ENCODE data around the gene PRRX2. TPM values are rescaled to one million over a fixed set of nuclear protein-coding genes. Genes with fewer than 3 reads are reported as not detected.
"Not testable (repeated sequence)": the region's sequence is repeated elsewhere in the genome, so short reads cannot be mapped to it uniquely, and the experiment has no call there.

Gene PRRX2
- total RNA-seq, 1 donor from 2014 or later, result 5.1 TPM

- no peaks in the 10 kb centered on the region for H3K9me3 Mint-ChIP-seq
- no peaks in the 10 kb centered on the region for H3K36me3 Mint-ChIP-seq (ENCODE audit: low read depth)
These were observed 96.0 kb downstream of the PRRX2 start for GRCh38 chr9:129761293-129761900.

GRCh38 chr9:129761901-129762369 is 96.5 kb downstream of the PRRX2 start:
- intact Hi-C loops (cut with micrococcal nuclease), result no loop called here
- DNase-seq (ENCODE audit: low spot score), result no peak
- peaks cover 13% of the 10 kb centered on the region for H3K27me3 Mint-ChIP-seq (ENCODE audit: low read depth)
- peaks cover 9% of the 10 kb centered on the region for H3K4me1 Mint-ChIP-seq (ENCODE audit: low read depth)
- no peak overlapping the region for H3K27ac Mint-ChIP-seq
- H3K36me3 Mint-ChIP-seq (ENCODE audit: low read depth), result no peaks in the 10 kb centered on the region
- H3K9me3 Mint-ChIP-seq, result no peaks in the 10 kb centered on the region
- H3K4me3 Mint-ChIP-seq (ENCODE audit: low read depth), result no peak overlapping the region

More at GRCh38 chr9:129761293-129761900, 96.0 kb downstream of the PRRX2 start:
- Mint-ChIP-seq H3K4me3 (ENCODE audit: low read depth) (no peak overlapping the region), H3K27me3 (ENCODE audit: low read depth) (peaks cover 13% of the 10 kb centered on the region), H3K27ac (no peak overlapping the region), H3K4me1 (ENCODE audit: low read depth) (peaks cover 7% of the 10 kb centered on the region)
- intact Hi-C loops (cut with micrococcal nuclease), result no loop called here
- DNase-seq (ENCODE audit: low spot score), result no peak

GRCh38 chr9:129762370-129762984 is 97.0 kb downstream of the PRRX2 start:
- intact Hi-C loops (cut with micrococcal nuclease); H3K36me3 Mint-ChIP-seq (ENCODE audit: low read depth); H3K9me3 Mint-ChIP-seq: not testable (repeated sequence)

GRCh38 chr9:129762985-129763926 is 97.8 kb downstream of the PRRX2 start:
- no peaks in the 10 kb centered on the region for H3K9me3 Mint-ChIP-seq
- intact Hi-C loops (cut with micrococcal nuclease), result no loop called here
- peaks cover 5% of the 10 kb centered on the region for H3K4me1 Mint-ChIP-seq (ENCODE audit: low read depth)
- no peak overlapping the region for H3K4me3 Mint-ChIP-seq (ENCODE audit: low read depth)
- DNase-seq (ENCODE audit: low spot score), result no peak
- no peaks in the 10 kb centered on the region for H3K36me3 Mint-ChIP-seq (ENCODE audit: low read depth)
- no peak overlapping the region for H3K27ac Mint-ChIP-seq
- H3K27me3 Mint-ChIP-seq (ENCODE audit: low read depth), result peaks cover 9% of the 10 kb centered on the region

More at GRCh38 chr9:129762370-129762984, 97.0 kb downstream of the PRRX2 start:
- H3K27me3 Mint-ChIP-seq (ENCODE audit: low read depth), result peaks cover 13% of the 10 kb centered on the region
- H3K4me3 Mint-ChIP-seq (ENCODE audit: low read depth); H3K4me1 Mint-ChIP-seq (ENCODE audit: low read depth); H3K27ac Mint-ChIP-seq; DNase-seq (ENCODE audit: low spot score): not testable (repeated sequence)

- Mint-ChIP-seq H3K27ac (no peak overlapping the region), H3K36me3 (ENCODE audit: low read depth) (no peaks in the 10 kb centered on the region), H3K27me3 (ENCODE audit: low read depth) (peaks cover 5% of the 10 kb centered on the region), H3K4me1 (ENCODE audit: low read depth) (peaks cover 6% of the 10 kb centered on the region), H3K4me3 (ENCODE audit: low read depth) (no peak overlapping the region), H3K9me3 (no peaks in the 10 kb centered on the region)
- no peak for DNase-seq (ENCODE audit: low spot score)
- intact Hi-C loops (cut with micrococcal nuclease), result no loop called here
These were observed 100.4 kb downstream of the PRRX2 start for GRCh38 chr9:129765764-129766317.

GRCh38 chr9:129768486-129768885 is 103.0 kb downstream of the PRRX2 start:
- intact Hi-C loops (cut with micrococcal nuclease), result no loop called here

GRCh38 chr9:129769669-129770068 is 104.2 kb downstream of the PRRX2 start:
- no peak overlapping the region for H3K4me3 Mint-ChIP-seq (ENCODE audit: low read depth)
- DNase-seq (ENCODE audit: low spot score), result no peak
- H3K27me3 Mint-ChIP-seq (ENCODE audit: low read depth), result peaks cover 11% of the 10 kb centered on the region
- H3K9me3 Mint-ChIP-seq, result no peaks in the 10 kb centered on the region
- intact Hi-C loops (cut with micrococcal nuclease), result no loop called here
- peaks cover 6% of the 10 kb centered on the region for H3K4me1 Mint-ChIP-seq (ENCODE audit: low read depth)
- H3K36me3 Mint-ChIP-seq (ENCODE audit: low read depth), result no peaks in the 10 kb centered on the region
- H3K27ac Mint-ChIP-seq, result no peak overlapping the region

More at GRCh38 chr9:129768486-129768885, 103.0 kb downstream of the PRRX2 start:
- Mint-ChIP-seq H3K27me3 (ENCODE audit: low read depth) (peaks cover 3% of the 10 kb centered on the region), H3K4me3 (ENCODE audit: low read depth) (no peak overlapping the region), H3K36me3 (ENCODE audit: low read depth) (no peaks in the 10 kb centered on the region), H3K27ac (no peak overlapping the region), H3K4me1 (ENCODE audit: low read depth) (peaks cover 6% of the 10 kb centered on the region), H3K9me3 (no peaks in the 10 kb centered on the region)
- no peak for DNase-seq (ENCODE audit: low spot score)

- no peaks in the 10 kb centered on the region for H3K9me3 Mint-ChIP-seq
- DNase-seq (ENCODE audit: low spot score), result no peak
- intact Hi-C loops (cut with micrococcal nuclease), result no loop called here
- H3K27me3 Mint-ChIP-seq (ENCODE audit: low read depth), result peaks cover 11% of the 10 kb centered on the region
- peaks cover 6% of the 10 kb centered on the region for H3K4me1 Mint-ChIP-seq (ENCODE audit: low read depth)
- no peaks in the 10 kb centered on the region for H3K36me3 Mint-ChIP-seq (ENCODE audit: low read depth)
- no peak overlapping the region for H3K27ac Mint-ChIP-seq
- no peak overlapping the region for H3K4me3 Mint-ChIP-seq (ENCODE audit: low read depth)
These were observed 105.3 kb downstream of the PRRX2 start for GRCh38 chr9:129770741-129771140.

Other genes starting within 250 kb of the PRRX2 start
- gene C9orf50, start 44.5 kb upstream of the PRRX2 start, total RNA-seq, result not detected in 2 replicates
- 58.4 and 61.5 TPM in 2 replicates for gene NTMT1, start 39.5 kb upstream of the PRRX2 start, total RNA-seq
- 21.4 and 22.1 TPM in 2 replicates for gene ASB6, start 23.5 kb upstream of the PRRX2 start, total RNA-seq
- gene PTGES, start 87.4 kb downstream of the PRRX2 start, total RNA-seq, result 0.34 and 0.39 TPM in 2 replicates
- gene TOR1B, start 137.5 kb downstream of the PRRX2 start, total RNA-seq, result 23.9 and 25.2 TPM in 2 replicates
- gene TOR1A, start 158.5 kb downstream of the PRRX2 start, total RNA-seq, result 52.5 and 55.8 TPM in 2 replicates
- 54.4 and 59.6 TPM in 2 replicates for gene C9orf78, start 169.6 kb downstream of the PRRX2 start, total RNA-seq
- 45.6 and 52.3 TPM in 2 replicates for gene USP20, start 169.8 kb downstream of the PRRX2 start, total RNA-seq